HG03354 (cell line): ENCODE measurements around the gene CACFD1.

Experiments
- ATAC-seq: cut with Tn5 transposase; IDR thresholded peaks from one replicate; pipeline ENCODE4 v1.9.1; 2021; ENCODE audit warnings: mild to moderate bottlenecking; ENCODE audit not compliant: unreplicated experiment, poor library complexity, severe bottlenecking

The CACFD1 gene

GRCh38 chr9:133459476-133460404, at the start of gene CACFD1:
Gene CACFD1, plus strand, starts transcription at chr9:133459978. Its CDS starts 89 bp downstream, at chr9:133460067.
- peak; percentile 79 for ATAC-seq

GRCh38 chr9:133415170-133415569, 44.6 kb upstream of the CACFD1 start:
- ATAC-seq, result no peak

GRCh38 chr9:133417541-133418461, 42.0 kb upstream of the CACFD1 start, which contains the start of gene REXO4:
Gene REXO4, minus strand, starts transcription at chr9:133418010. Its CDS starts 166 bp downstream, at chr9:133417844.
- ATAC-seq, result peak; percentile 76

GRCh38 chr9:133419005-133419404, 40.8 kb upstream of the CACFD1 start:
- no peak for ATAC-seq

- no peak for ATAC-seq
These were observed 39.4 kb upstream of the CACFD1 start for GRCh38 chr9:133420392-133420827.

GRCh38 chr9:133421615-133422542, 37.9 kb upstream of the CACFD1 start, which contains the start of gene ADAMTS13:
Gene ADAMTS13, plus strand, starts transcription at chr9:133422367. Its CDS starts 77 bp downstream, at chr9:133422444.
- ATAC-seq, result no peak

- ATAC-seq, result no peak
These were observed 36.6 kb upstream of the CACFD1 start for GRCh38 chr9:133423216-133423615.

- no peak for ATAC-seq
These were observed 35.6 kb upstream of the CACFD1 start for GRCh38 chr9:133424187-133424586.

- ATAC-seq, result no peak
These were observed 34.6 kb upstream of the CACFD1 start for GRCh38 chr9:133425049-133425632.

- no peak for ATAC-seq
These were observed 33.8 kb upstream of the CACFD1 start for GRCh38 chr9:133426011-133426410.

- no peak for ATAC-seq
These were observed 32.0 kb upstream of the CACFD1 start for GRCh38 chr9:133427658-133428348.

- no peak for ATAC-seq
These were observed 31.1 kb upstream of the CACFD1 start for GRCh38 chr9:133428617-133429101.

- no peak for ATAC-seq
These were observed 30.6 kb upstream of the CACFD1 start for GRCh38 chr9:133429214-133429613.

- ATAC-seq, result no peak
These were observed 30.1 kb upstream of the CACFD1 start for GRCh38 chr9:133429641-133430161.

GRCh38 chr9:133430244-133430643, 29.5 kb upstream of the CACFD1 start:
- no peak for ATAC-seq

GRCh38 chr9:133433351-133433843, 26.4 kb upstream of the CACFD1 start:
- no peak for ATAC-seq

- ATAC-seq, result no peak
These were observed 23.1 kb upstream of the CACFD1 start for GRCh38 chr9:133436681-133437080.
